ENCODE measurements around the gene CRELD2. TPM values are rescaled to one million over a fixed set of nuclear protein-coding genes. Genes with fewer than 3 reads are reported as not detected.

The CRELD2 gene
- polyA plus RNA-seq, 2 of the 4 experiments (the other 2 are of a cell fraction) = 15.1 to 18.7 TPM

- H3K27ac ChIP-seq = peak overlapping the region in 1 of 2 experiments; percentile 96; a peak in 2 of 6 replicates
- H3K4me1 ChIP-seq = peaks cover 26% of the 10 kb centered on the region
- no peak for DNase-seq (ENCODE audit: low read depth in 1 of 2, low spot score in 1 of 2)
- no peak overlapping the region for H3K4me3 ChIP-seq
- TF ChIP-seq CEBPB (IDR thresholded peaks at IDR 0.05) (no peak), KDM1A (IDR thresholded peaks at IDR 0.05; ENCODE audit: low read depth) (no peak)
- no peak for ATAC-seq
- POLR2A ChIA-PET = no interaction called here
- FAIRE-seq = no peak
- no peak overlapping the region for H3K4me2 ChIP-seq
- no peaks in the 10 kb centered on the region for H3K9me3 ChIP-seq
- 81% methylated on average over 15 of the region's 16 CpGs for WGBS (ENCODE audit: missing lambda C conversion rate)
- CTCF ChIA-PET = interaction anchor here (1.3 kb wide), 1 partner anchor 72 kb away, joined by 3 read pairs; no protein-coding TSS in a partner anchor
These were observed 40.0 kb downstream of the CRELD2 start for GRCh38 chr22:49958366-49958921.

- H3K4me3 ChIP-seq = peak overlapping the region; percentile 79
- H3K27ac ChIP-seq = peak overlapping the region; percentile 96
- peak overlapping the region; percentile 90 for H3K4me2 ChIP-seq
- WGBS (ENCODE audit: missing lambda C conversion rate) = 81% methylated on average over 18 of the region's 29 CpGs
- ChIA-PET CTCF (interaction anchor here (2.8 kb wide), 1 partner anchor 71 kb away, joined by 8 read pairs; no protein-coding TSS in a partner anchor), POLR2A (interaction anchor here (0.6 kb wide), 1 partner anchor 23 kb away, joined by 4 read pairs; no protein-coding TSS in a partner anchor)
- peaks cover 28% of the 10 kb centered on the region for H3K4me1 ChIP-seq
- ATAC-seq = no peak
- no peak for FAIRE-seq
- DNase-seq (ENCODE audit: low read depth in 1 of 2, low spot score in 1 of 2) = no peak
- TF ChIP-seq GATA3 (IDR thresholded peaks at IDR 0.05; ENCODE audit: borderline replicate concordance) = no peak
- no peak for TF ChIP-seq POLR2AphosphoS2 (conservative IDR thresholded peaks at IDR 0.05; ENCODE audit: low read length)
- no peak for TF ChIP-seq ZSCAN20 (CRISPR knock-in tag; IDR thresholded peaks at IDR 0.05)
- TF ChIP-seq RAD21 (conservative IDR thresholded peaks at IDR 0.05 in 1 of 2, IDR thresholded peaks at IDR 0.05 in 1 of 2) = no peak
- TF ChIP-seq NPAS2 (CRISPR knock-in tag; IDR thresholded peaks at IDR 0.05; ENCODE audit: borderline replicate concordance) = no peak
- no peak for TF ChIP-seq E2F6 (IDR thresholded peaks at IDR 0.05; ENCODE audit: borderline replicate concordance, low read depth)
- TF ChIP-seq PHF8 (IDR thresholded peaks at IDR 0.05; ENCODE audit: borderline replicate concordance, low read depth) = no peak
- TF ChIP-seq CHD2 (IDR thresholded peaks at IDR 0.05; ENCODE audit: low read length, partially characterized antibody) = no peak
- TF ChIP-seq PBX3 (IDR thresholded peaks at IDR 0.05) = no peak
- TF ChIP-seq FOSB (CRISPR knock-in tag; IDR thresholded peaks at IDR 0.05) = no peak
- TF ChIP-seq RCOR1 (IDR thresholded peaks at IDR 0.05; ENCODE audit: low read depth, low read length) = no peak
- no peak for TF ChIP-seq RNF2 (IDR thresholded peaks at IDR 0.05; ENCODE audit: borderline replicate concordance, low read depth)
- TF ChIP-seq RFX5 (IDR thresholded peaks at IDR 0.05) = no peak
- no peak for TF ChIP-seq KDM1A (IDR thresholded peaks at IDR 0.05; ENCODE audit: low read depth)
- no peak for TF ChIP-seq EHF (CRISPR knock-in tag; IDR thresholded peaks at IDR 0.05)
- TF ChIP-seq USF2 (IDR thresholded peaks at IDR 0.05) = no peak
- no peaks in the 10 kb centered on the region for H3K9me3 ChIP-seq
These were observed 40.7 kb downstream of the CRELD2 start for GRCh38 chr22:49958931-49959781.

GRCh38 chr22:49959782-49960158, 41.3 kb downstream of the CRELD2 start:
- peak; percentile 28 to 48 for ATAC-seq
- ChIA-PET CTCF (interaction anchor here (2.8 kb wide), 1 partner anchor 71 kb away, joined by 8 read pairs; no protein-coding TSS in a partner anchor), POLR2A (interaction anchor here (1.1 kb wide), 1 partner anchor 26 kb away, joined by 3 read pairs; no protein-coding TSS in a partner anchor)
- peak overlapping the region; percentile 90 for H3K4me2 ChIP-seq
- WGBS (ENCODE audit: missing lambda C conversion rate) = 5% methylated on average over 4 of the region's 21 CpGs
- H3K9me3 ChIP-seq = no peaks in the 10 kb centered on the region
- H3K4me3 ChIP-seq = peak overlapping the region; percentile 79
- FAIRE-seq = no peak
- H3K4me1 ChIP-seq = peaks cover 34% of the 10 kb centered on the region
- DNase-seq (ENCODE audit: low read depth in 1 of 2, low spot score in 1 of 2) = peak in 1 of 2 experiments; percentile 39
- peak overlapping the region; percentile 96 for H3K27ac ChIP-seq
- TF ChIP-seq KDM1A (IDR thresholded peaks at IDR 0.05; ENCODE audit: low read depth) (peak; percentile 57; the same call in 1 of the 2 replicates), MAFK (IDR thresholded peaks at IDR 0.05; ENCODE audit: partially characterized antibody) (no peak), NFE2L2 (conservative IDR thresholded peaks at IDR 0.05; ENCODE audit: low read length) (no peak), JUNB (IDR thresholded peaks at IDR 0.05) (no peak), FOXS1 (CRISPR knock-in tag; IDR thresholded peaks at IDR 0.05) (no peak), CEBPB (IDR thresholded peaks at IDR 0.05) (no peak), BHLHE40 (IDR thresholded peaks at IDR 0.05; ENCODE audit: low read depth, low read length) (no peak), HOXB13 (CRISPR knock-in tag; IDR thresholded peaks at IDR 0.05; ENCODE audit: low read depth) (no peak), ZFP36 (IDR thresholded peaks at IDR 0.05; ENCODE audit: borderline replicate concordance, partially characterized antibody) (peak; percentile 99), HEYL (CRISPR knock-in tag; IDR thresholded peaks at IDR 0.05) (no peak), ELK1 (IDR thresholded peaks at IDR 0.05; ENCODE audit: low read depth, low read length) (no peak), E2F6 (IDR thresholded peaks at IDR 0.05; ENCODE audit: borderline replicate concordance, low read depth) (no peak), ATOH8 (CRISPR knock-in tag; IDR thresholded peaks at IDR 0.05; ENCODE audit: low read depth) (no peak)

Data from A549 (cell line).